Smooth muscle cell (in vitro differentiated cells): ENCODE results near the gene FUT3. TPM values are rescaled to one million over a fixed set of nuclear protein-coding genes. Genes with fewer than 3 reads are reported as not detected.

Experiments used
- DNase-seq: peaks from one replicate; lab custom pipeline; 2025; ENCODE audit not compliant: unreplicated experiment; lab: John Stamatoyannopoulos, UW
- H2AFZ ChIP-seq: fragments of 200-600 bp; sonication (generic); 2 replicates; pipeline ENCODE4 v1.6.0; 2016; ENCODE audit warnings: antibody characterized with exemption, low read depth, mild to moderate bottlenecking
- H3F3A ChIP-seq: fragments of 200-600 bp; sonication (generic); 2 replicates; pipeline ENCODE4 v1.6.0; 2017; ENCODE audit warnings: antibody characterized with exemption, low read depth
- H3K27ac ChIP-seq: fragments of 200-600 bp; sonication (generic); 2 replicates; pipeline ENCODE4 v1.5.1; 2016; ENCODE audit warnings: low read depth, mild to moderate bottlenecking
- H3K27me3 ChIP-seq: fragments of 200-600 bp; sonication (generic); 2 replicates; pipeline ENCODE4 v1.6.1; 2016; ENCODE audit warnings: low read depth, mild to moderate bottlenecking
- H3K36me3 ChIP-seq: fragments of 200-600 bp; sonication (generic); 2 replicates; pipeline ENCODE4 v1.5.1; 2016; ENCODE audit warnings: low read depth
- H3K4me1 ChIP-seq: fragments of 200-600 bp; sonication (generic); 2 replicates; pipeline ENCODE4 v1.5.1; 2016; ENCODE audit warnings: low read depth
- H3K4me2 ChIP-seq: fragments of 200-600 bp; sonication (generic); 2 replicates; pipeline ENCODE4 v1.6.0; 2016; ENCODE audit warnings: mild to moderate bottlenecking
- H3K4me3 ChIP-seq: fragments of 200-600 bp; sonication (generic); 2 replicates; pipeline ENCODE4 v1.5.1; 2016; ENCODE audit warnings: mild to moderate bottlenecking
- H3K79me2 ChIP-seq: fragments of 200-600 bp; sonication (generic); 2 replicates; pipeline ENCODE4 v1.6.0; 2016; ENCODE audit warnings: low read depth, mild to moderate bottlenecking
- H3K9ac ChIP-seq: fragments of 200-600 bp; sonication (generic); 2 replicates; pipeline ENCODE4 v1.6.0; 2016; ENCODE audit warnings: low read depth
- H3K9me3 ChIP-seq: fragments of 200-600 bp; sonication (generic); replicated peaks from 2 replicates; pipeline ENCODE4 v1.5.1; 2016; ENCODE audit warnings: low read depth
- H4K20me1 ChIP-seq: fragments of 200-600 bp; sonication (generic); 2 replicates; pipeline ENCODE4 v1.6.0; 2016; ENCODE audit warnings: low read depth
- CTCF ChIP-seq: fragments of 200-600 bp; sonication (generic); IDR thresholded peaks from 2 replicates; pipeline ENCODE4 v1.5.1; 2017; ENCODE audit warnings: borderline replicate concordance, mild to moderate bottlenecking, antibody characterized with exemption; ENCODE audit not compliant: insufficient read depth, poor library complexity, severe bottlenecking
- WGBS: methylation state at CpG from one replicate; pipeline ENCODE4 v1.1.7; 2016; ENCODE audit warnings: low lambda C conversion rate; 5-methylcytosine and 5-hydroxymethylcytosine counted together
- polyA plus RNA-seq: library from polyadenylated mRNA; unstranded; fragments of >200 nt; fragmentation: Nextera tagmentation; extraction: Ambion mirVana; gene quantifications from 2 replicates; pipeline ENCODE4 v1.2.1, GENCODE V29; 2016
- total RNA-seq: library from RNA; depleted of rRNA; stranded (reverse); fragments of >200 nt; gene quantifications from 2 replicates; pipeline ENCODE4 v1.2.3, GENCODE V29; 2014

The FUT3 gene
- total and polyA plus RNA-seq, 2 experiments from 2014 or later = 0.24 to 0.58 TPM

DNA sequence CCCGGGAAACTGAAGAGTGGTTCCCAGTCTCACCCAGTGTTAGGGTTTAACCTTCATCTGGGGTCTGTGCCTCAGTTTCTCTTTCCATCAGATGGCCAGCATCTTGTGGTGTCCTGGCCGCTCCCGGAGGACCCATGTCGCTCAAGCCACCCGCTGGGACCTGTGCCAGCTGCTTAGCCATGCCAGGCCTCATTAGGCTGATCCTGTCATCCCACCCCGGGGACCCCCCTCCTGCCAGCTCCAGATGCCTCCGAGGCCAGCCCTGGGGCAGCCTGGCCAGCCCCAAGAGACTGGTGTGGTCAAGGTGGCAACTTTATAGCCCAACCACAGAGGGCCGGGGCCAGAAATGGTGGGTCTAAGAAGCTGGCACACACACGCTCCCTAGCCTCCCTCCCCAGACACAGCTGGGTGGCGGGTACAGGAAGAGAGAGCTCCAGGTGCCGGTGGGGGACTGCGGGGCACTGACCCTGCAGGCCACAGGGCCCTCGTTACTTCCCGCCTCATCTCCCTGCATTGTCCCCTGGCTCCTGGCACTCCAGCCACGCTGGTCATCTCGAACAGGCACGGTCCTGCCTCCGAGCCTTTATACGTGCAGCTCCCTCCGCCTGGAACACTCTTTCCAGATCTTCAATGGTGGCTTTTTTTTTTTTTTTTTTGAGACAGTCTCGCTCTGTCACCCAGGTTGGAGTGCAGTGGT, 43.0 kb downstream of the FUT3 start:
- TF ChIP-seq CTCF = no peak
- 95% methylated on average over 21 of the region's 21 CpGs for WGBS

DNA sequence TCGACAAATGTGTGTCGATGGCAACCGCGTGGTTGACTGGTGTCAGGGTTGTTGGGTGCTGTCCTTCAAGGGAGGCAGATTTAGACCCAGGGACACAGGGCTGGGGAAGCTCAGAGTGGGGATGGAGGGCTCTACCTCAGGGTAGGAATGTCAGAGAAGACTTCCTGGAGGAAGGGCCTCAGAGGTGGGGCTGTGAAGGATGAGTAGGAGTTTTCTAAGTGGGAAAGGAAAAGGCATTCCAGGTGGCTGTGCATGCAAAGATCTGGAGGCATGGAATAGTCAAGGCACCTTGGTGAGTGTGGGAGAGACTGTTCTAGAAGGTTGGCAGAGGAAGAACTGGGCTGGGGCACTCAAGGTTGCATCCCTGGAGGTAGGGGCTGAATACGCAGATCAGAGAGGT, 44.3 kb downstream of the FUT3 start:
- Histone ChIP-seq H3K27me3 (peaks cover 10% of the 10 kb centered on the region), H3K4me2 (no peak overlapping the region), H3K4me1 (no peaks in the 10 kb centered on the region), H3K9me3 (no peaks in the 10 kb centered on the region), H4K20me1 (no peaks in the 10 kb centered on the region), H2AFZ (no peak overlapping the region), H3K27ac (no peak overlapping the region), H3K36me3 (no peaks in the 10 kb centered on the region), H3K4me3 (no peak overlapping the region), H3K79me2 (no peaks in the 10 kb centered on the region), H3F3A (peaks cover 12% of the 10 kb centered on the region), H3K9ac (no peak overlapping the region)
- TF ChIP-seq CTCF = no peak
- 95% methylated on average over 5 of the region's 5 CpGs for WGBS
- DNase-seq = no peak

More for the DNA sequence above, 43.0 kb downstream of the FUT3 start:
- H3K4me3 ChIP-seq = no peak overlapping the region
- H2AFZ ChIP-seq = no peak overlapping the region
- peaks cover 11% of the 10 kb centered on the region for H3F3A ChIP-seq
- H3K36me3 ChIP-seq = no peaks in the 10 kb centered on the region
- H3K27ac ChIP-seq = no peak overlapping the region
- H4K20me1 ChIP-seq = no peaks in the 10 kb centered on the region
- no peak overlapping the region for H3K9ac ChIP-seq
- no peak for DNase-seq
- peaks cover 10% of the 10 kb centered on the region for H3K27me3 ChIP-seq
- H3K79me2 ChIP-seq = no peaks in the 10 kb centered on the region
- no peaks in the 10 kb centered on the region for H3K9me3 ChIP-seq
- H3K4me1 ChIP-seq = no peaks in the 10 kb centered on the region
- H3K4me2 ChIP-seq = no peak overlapping the region

DNA sequence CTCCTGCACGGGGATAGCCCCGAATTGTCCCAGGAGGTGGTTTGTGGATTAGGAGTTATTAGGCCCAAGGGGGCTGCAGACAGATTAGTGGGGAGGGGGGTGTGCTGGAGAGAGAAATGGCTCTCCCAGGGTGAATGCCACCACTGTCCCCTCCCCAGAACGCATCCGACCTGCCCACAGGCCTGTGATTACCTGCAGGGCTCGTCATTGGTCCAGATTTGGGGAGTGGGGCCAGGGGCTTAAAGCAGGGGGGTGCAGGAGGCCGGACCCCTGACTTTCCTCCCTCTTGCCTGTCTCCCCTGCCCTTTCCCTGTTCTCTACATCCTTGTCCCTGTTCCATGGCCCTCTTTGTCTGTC, 45.1 kb downstream of the FUT3 start:
- no peaks in the 10 kb centered on the region for H3K4me1 ChIP-seq
- peaks cover 10% of the 10 kb centered on the region for H3K27me3 ChIP-seq
- H3K27ac ChIP-seq = no peak overlapping the region
- no peak overlapping the region for H2AFZ ChIP-seq
- no peak overlapping the region for H3K9ac ChIP-seq
- TF ChIP-seq CTCF = no peak
- H4K20me1 ChIP-seq = no peaks in the 10 kb centered on the region
- H3K4me3 ChIP-seq = no peak overlapping the region
- 33% methylated on average over 6 of the region's 6 CpGs for WGBS
- no peak overlapping the region for H3K4me2 ChIP-seq
- H3K9me3 ChIP-seq = no peaks in the 10 kb centered on the region
- no peak for DNase-seq
- no peaks in the 10 kb centered on the region for H3K79me2 ChIP-seq
- H3F3A ChIP-seq = peaks cover 12% of the 10 kb centered on the region
- H3K36me3 ChIP-seq = no peaks in the 10 kb centered on the region

- Histone ChIP-seq H3K79me2 (no peaks in the 10 kb centered on the region), H3K4me2 (peak overlapping the region; percentile 78), H2AFZ (no peak overlapping the region), H3K4me3 (peak overlapping the region; percentile 44), H4K20me1 (no peaks in the 10 kb centered on the region), H3K4me1 (no peaks in the 10 kb centered on the region), H3K9me3 (no peaks in the 10 kb centered on the region), H3K9ac (no peak overlapping the region), H3K36me3 (no peaks in the 10 kb centered on the region), H3K27me3 (peaks cover 10% of the 10 kb centered on the region), H3K27ac (no peak overlapping the region), H3F3A (peaks cover 12% of the 10 kb centered on the region)
- peak; percentile 36 for DNase-seq
- 4% methylated on average over 37 of the region's 46 CpGs for WGBS
- TF ChIP-seq CTCF = peak; percentile 72
Measured at GRCh38 chr19:5805462-5806132, 45.7 kb downstream of the FUT3 start.
